Activated CD8-positive, alpha-beta memory T cell treated with anti-CD3 and anti-CD28 coated beads, Interleukin-2, amount 50 U/mL, for 24 hours (primary cell): ENCODE data around the gene SYTL1.

Experiments
- DNase-seq: peaks from one replicate; pipeline ENCODE4 v3.0.0-alpha.2; 2020; ENCODE audit errors: extremely low read depth

Gene SYTL1

GRCh38 chr1:27341525-27342252 lies at the start of gene SYTL1:
Gene SYTL1 (plus strand): TSS chr1:27342022. CDS start chr1:27345335, 3,313 bp downstream.
- DNase-seq: no peak

GRCh38 chr1:27292106-27292505 lies 49.7 kb upstream of the SYTL1 start:
- no peak for DNase-seq

- DNase-seq: no peak
Measured at GRCh38 chr1:27293915-27294314, 47.9 kb upstream of the SYTL1 start.

GRCh38 chr1:27296773-27297291 lies 45.0 kb upstream of the SYTL1 start:
- peak; percentile 34 for DNase-seq

GRCh38 chr1:27297903-27298302 lies 43.9 kb upstream of the SYTL1 start:
- DNase-seq: no peak

- no peak for DNase-seq
Measured at GRCh38 chr1:27298632-27299384, 43.0 kb upstream of the SYTL1 start.

GRCh38 chr1:27299385-27300271 lies 42.2 kb upstream of the SYTL1 start:
- DNase-seq: no peak

GRCh38 chr1:27300341-27301051 lies 41.3 kb upstream of the SYTL1 start:
- peak; percentile 18 for DNase-seq

- no peak for DNase-seq
Measured at GRCh38 chr1:27301052-27301422, 40.8 kb upstream of the SYTL1 start.

- no peak for DNase-seq
Measured at GRCh38 chr1:27301582-27302199, 40.1 kb upstream of the SYTL1 start.

- no peak for DNase-seq
Measured at GRCh38 chr1:27302612-27303011, 39.2 kb upstream of the SYTL1 start.

- no peak for DNase-seq
Measured at GRCh38 chr1:27303509-27303908, 38.3 kb upstream of the SYTL1 start.

- no peak for DNase-seq
Measured at GRCh38 chr1:27306071-27306470, 35.8 kb upstream of the SYTL1 start.

- DNase-seq: no peak
Measured at GRCh38 chr1:27306892-27307761, 34.7 kb upstream of the SYTL1 start.

- no peak for DNase-seq
Measured at GRCh38 chr1:27307874-27308598, 33.8 kb upstream of the SYTL1 start.

- DNase-seq: no peak
Measured at GRCh38 chr1:27314169-27314568, 27.7 kb upstream of the SYTL1 start.

- no peak for DNase-seq
Measured at GRCh38 chr1:27314737-27315136, 27.1 kb upstream of the SYTL1 start.

- DNase-seq: no peak
Measured at GRCh38 chr1:27316860-27317259, 25.0 kb upstream of the SYTL1 start.

- DNase-seq: no peak
Measured at GRCh38 chr1:27318136-27318535, 23.7 kb upstream of the SYTL1 start.
